Measurements from ENCODE around the gene STAC3. TPM values are rescaled to one million over a fixed set of nuclear protein-coding genes. Genes with fewer than 3 reads are reported as not detected.

The STAC3 gene
- total and polyA plus RNA-seq, 9 of the 15 experiments (the other 6 are each of a cell fraction or from before 2014, with no cell fraction given) = 0.45 to 6.4 (median 3.3) TPM

DNA sequence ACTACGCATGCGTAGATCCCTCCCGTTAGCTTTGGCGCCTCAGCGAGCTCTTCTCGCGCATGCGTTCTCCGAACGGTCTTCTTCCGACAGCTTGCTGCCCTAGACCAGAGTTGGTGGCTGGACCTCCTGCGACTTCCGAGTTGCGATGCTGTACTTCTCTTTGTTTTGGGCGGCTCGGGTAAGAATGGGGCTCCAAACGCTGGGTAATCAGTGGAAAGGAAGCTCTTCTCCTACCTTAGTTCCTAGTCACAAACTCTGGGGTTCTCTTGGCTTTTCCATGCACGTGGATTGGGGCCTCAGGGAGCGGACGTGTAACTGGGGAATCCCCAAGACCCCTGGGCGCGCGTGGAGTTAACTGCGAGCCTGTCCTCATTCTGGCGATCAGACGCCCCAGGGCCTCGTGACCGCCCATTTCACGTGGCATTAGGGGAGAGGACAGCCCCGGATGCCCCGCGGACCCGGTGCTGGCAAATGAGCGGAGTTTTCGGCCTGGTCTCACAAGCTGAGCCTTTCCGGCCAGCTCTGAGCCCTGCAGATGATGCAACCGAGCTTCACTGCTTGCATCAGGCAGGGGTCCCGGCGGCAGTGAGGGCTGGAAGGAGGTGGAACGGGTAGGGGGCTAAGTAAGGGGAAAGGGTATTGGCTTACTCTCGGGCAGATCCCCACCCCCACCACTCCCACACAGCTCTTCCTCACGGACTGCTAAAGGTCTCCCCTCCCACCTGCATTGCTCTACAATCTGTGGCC, 21.2 kb downstream of the STAC3 start, which contains the start of gene SHMT2 (continued):
- TF ChIP-seq, protein P1, sequence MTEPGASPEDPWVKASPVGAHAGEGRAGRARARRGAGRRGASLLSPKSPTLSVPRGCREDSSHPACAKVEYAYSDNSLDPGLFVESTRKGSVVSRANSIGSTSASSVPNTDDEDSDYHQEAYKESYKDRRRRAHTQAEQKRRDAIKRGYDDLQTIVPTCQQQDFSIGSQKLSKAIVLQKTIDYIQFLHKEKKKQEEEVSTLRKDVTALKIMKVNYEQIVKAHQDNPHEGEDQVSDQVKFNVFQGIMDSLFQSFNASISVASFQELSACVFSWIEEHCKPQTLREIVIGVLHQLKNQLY (CRISPR knock-in tag; conservative IDR thresholded peaks at IDR 0.05) = 0 out of 4 replicates have a peak, but pooled peaks of 1 of the 2 experiments have one; percentile 24
- TF ChIP-seq, protein P2, sequence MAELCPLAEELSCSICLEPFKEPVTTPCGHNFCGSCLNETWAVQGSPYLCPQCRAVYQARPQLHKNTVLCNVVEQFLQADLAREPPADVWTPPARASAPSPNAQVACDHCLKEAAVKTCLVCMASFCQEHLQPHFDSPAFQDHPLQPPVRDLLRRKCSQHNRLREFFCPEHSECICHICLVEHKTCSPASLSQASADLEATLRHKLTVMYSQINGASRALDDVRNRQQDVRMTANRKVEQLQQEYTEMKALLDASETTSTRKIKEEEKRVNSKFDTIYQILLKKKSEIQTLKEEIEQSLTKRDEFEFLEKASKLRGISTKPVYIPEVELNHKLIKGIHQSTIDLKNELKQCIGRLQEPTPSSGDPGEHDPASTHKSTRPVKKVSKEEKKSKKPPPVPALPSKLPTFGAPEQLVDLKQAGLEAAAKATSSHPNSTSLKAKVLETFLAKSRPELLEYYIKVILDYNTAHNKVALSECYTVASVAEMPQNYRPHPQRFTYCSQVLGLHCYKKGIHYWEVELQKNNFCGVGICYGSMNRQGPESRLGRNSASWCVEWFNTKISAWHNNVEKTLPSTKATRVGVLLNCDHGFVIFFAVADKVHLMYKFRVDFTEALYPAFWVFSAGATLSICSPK (IDR thresholded peaks at IDR 0.05; ENCODE audit: borderline replicate concordance) = no peak
- TF ChIP-seq FOXJ2 (tag; IDR thresholded peaks at IDR 0.05) (no peak), FOXA1 (IDR thresholded peaks at IDR 0.05; ENCODE audit: borderline replicate concordance) (no peak), DDX20 (tag; IDR thresholded peaks at IDR 0.05; ENCODE audit: low read depth) (no peak), IFI16 (CRISPR knock-in tag; IDR thresholded peaks at IDR 0.05) (no peak), MYBL2 (IDR thresholded peaks at IDR 0.05; ENCODE audit: low read depth) (no peak), MYBL2 (CRISPR knock-in tag; IDR thresholded peaks at IDR 0.05; ENCODE audit: borderline replicate concordance) (no peak), ZNF696 (CRISPR knock-in tag; conservative IDR thresholded peaks at IDR 0.05) (no peak), HMG20B (CRISPR knock-in tag; IDR thresholded peaks at IDR 0.05) (no peak), MYC (IDR thresholded peaks at IDR 0.05; ENCODE audit: low read depth, low read length) (peak; percentile 84), MYC (CRISPR knock-in tag; IDR thresholded peaks at IDR 0.05; ENCODE audit: borderline replicate concordance, low read depth) (peak; percentile 93; the same call in 1 of the 2 replicates), GTF2A2 (tag; IDR thresholded peaks at IDR 0.05) (no peak), RBM22 (IDR thresholded peaks at IDR 0.05; ENCODE audit: low read depth, low read length, poor library complexity, severe bottlenecking) (no peak), SIX5 (IDR thresholded peaks at IDR 0.05; ENCODE audit: borderline replicate concordance in 1 of 2, insufficient read depth in 1 of 2, low read depth in 1 of 2, low read length in 2 of 2) (no peak; a peak in 2 of 4 replicates), XRCC3 (IDR thresholded peaks at IDR 0.05) (no peak), HIVEP1 (CRISPR knock-in tag; IDR thresholded peaks at IDR 0.05) (no peak), HDAC1 (IDR thresholded peaks at IDR 0.05) (no peak; a peak in 1 of 4 replicates), MTA2 (IDR thresholded peaks at IDR 0.05; ENCODE audit: low read depth) (no peak), TCF7L2 (IDR thresholded peaks at IDR 0.05; ENCODE audit: low read depth, low read length) (no peak)
- TF ChIP-seq, protein P3, sequence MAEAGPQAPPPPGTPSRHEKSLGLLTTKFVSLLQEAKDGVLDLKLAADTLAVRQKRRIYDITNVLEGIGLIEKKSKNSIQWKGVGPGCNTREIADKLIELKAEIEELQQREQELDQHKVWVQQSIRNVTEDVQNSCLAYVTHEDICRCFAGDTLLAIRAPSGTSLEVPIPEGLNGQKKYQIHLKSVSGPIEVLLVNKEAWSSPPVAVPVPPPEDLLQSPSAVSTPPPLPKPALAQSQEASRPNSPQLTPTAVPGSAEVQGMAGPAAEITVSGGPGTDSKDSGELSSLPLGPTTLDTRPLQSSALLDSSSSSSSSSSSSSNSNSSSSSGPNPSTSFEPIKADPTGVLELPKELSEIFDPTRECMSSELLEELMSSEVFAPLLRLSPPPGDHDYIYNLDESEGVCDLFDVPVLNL (CRISPR knock-in tag; IDR thresholded peaks at IDR 0.05; ENCODE audit: low read depth) = peak; percentile 42; the same call in 1 of the 2 replicates
- TF ChIP-seq, protein P4, sequence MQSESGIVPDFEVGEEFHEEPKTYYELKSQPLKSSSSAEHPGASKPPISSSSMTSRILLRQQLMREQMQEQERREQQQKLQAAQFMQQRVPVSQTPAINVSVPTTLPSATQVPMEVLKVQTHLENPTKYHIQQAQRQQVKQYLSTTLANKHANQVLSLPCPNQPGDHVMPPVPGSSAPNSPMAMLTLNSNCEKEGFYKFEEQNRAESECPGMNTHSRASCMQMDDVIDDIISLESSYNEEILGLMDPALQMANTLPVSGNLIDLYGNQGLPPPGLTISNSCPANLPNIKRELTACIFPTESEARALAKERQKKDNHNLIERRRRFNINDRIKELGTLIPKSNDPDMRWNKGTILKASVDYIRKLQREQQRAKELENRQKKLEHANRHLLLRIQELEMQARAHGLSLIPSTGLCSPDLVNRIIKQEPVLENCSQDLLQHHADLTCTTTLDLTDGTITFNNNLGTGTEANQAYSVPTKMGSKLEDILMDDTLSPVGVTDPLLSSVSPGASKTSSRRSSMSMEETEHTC (IDR thresholded peaks at IDR 0.05) = no peak
- TF ChIP-seq, protein P5, sequence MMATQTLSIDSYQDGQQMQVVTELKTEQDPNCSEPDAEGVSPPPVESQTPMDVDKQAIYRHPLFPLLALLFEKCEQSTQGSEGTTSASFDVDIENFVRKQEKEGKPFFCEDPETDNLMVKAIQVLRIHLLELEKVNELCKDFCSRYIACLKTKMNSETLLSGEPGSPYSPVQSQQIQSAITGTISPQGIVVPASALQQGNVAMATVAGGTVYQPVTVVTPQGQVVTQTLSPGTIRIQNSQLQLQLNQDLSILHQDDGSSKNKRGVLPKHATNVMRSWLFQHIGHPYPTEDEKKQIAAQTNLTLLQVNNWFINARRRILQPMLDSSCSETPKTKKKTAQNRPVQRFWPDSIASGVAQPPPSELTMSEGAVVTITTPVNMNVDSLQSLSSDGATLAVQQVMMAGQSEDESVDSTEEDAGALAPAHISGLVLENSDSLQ (IDR thresholded peaks at IDR 0.05) = no peak
